PC-3 (cell line): ENCODE data around the gene CCT5. TPM values are rescaled to one million over a fixed set of nuclear protein-coding genes. Genes with fewer than 3 reads are reported as not detected.
A peak's percentile ranks its signal among the peaks of the same experiment; 100 is the strongest.
"Not testable (repeated sequence)": the region's sequence is repeated elsewhere in the genome, so short reads cannot be mapped to it uniquely, and the experiment has no call there.

Experiments
- ATAC-seq: fragments of 200-7000 bp; cut with Tn5 transposase; 2 replicates; pipeline ENCODE4 v1.9.1; 2020; ENCODE audit warnings: mild to moderate bottlenecking, moderate library complexity
- BruUV-seq: library from RNA; stranded (reverse); fragments of 400-500 nt; replicated peaks from 2 replicates; lab custom pipeline; 2021; lab: Mats Ljungman, UMichigan
- CTCF ChIA-PET: fragments of 300-600 bp; sonication (Branson Sonifier 250); formaldehyde crosslinking; loops from one replicate; lab custom pipeline; 2022; ENCODE audit warnings: antibody characterized with exemption; lab: Charles Lee
- POLR2A ChIA-PET: fragments of 300-600 bp; sonication (Branson Sonifier 250); formaldehyde crosslinking; loops from one replicate; lab custom pipeline; 2022; ENCODE audit warnings: antibody characterized with exemption; ENCODE audit not compliant: unreplicated experiment; lab: Charles Lee
- DNase-seq: peaks from one replicate; pipeline ENCODE4 v3.0.0-alpha.2; 2015
- H2AFZ ChIP-seq: fragments of 300-600 bp; sonication (generic); 2 replicates; pipeline ENCODE4 v1.6.0; 2016; ENCODE audit warnings: antibody characterized with exemption, low read length
- H3F3A ChIP-seq: fragments of 300-600 bp; sonication (generic); one replicate; pipeline ENCODE4 v1.6.0; 2017; ENCODE audit warnings: antibody characterized with exemption, low read length, control low read depth, mild to moderate bottlenecking; ENCODE audit not compliant: unreplicated experiment
- H3K27ac ChIP-seq: fragments of 300-600 bp; sonication (generic); 2 replicates; pipeline ENCODE4 v1.5.1; 2016; ENCODE audit warnings: mild to moderate bottlenecking, low read length
- H3K27me3 ChIP-seq: fragments of 300-600 bp; sonication (generic); 2 replicates; pipeline ENCODE4 v1.6.1; 2016; ENCODE audit warnings: low read length, mixed read lengths
- H3K36me3 ChIP-seq: fragments of 300-600 bp; sonication (generic); 2 replicates; pipeline ENCODE4 v1.6.1; 2016; ENCODE audit warnings: low read depth, mixed run types, low read length, mixed read lengths
- H3K4me1 ChIP-seq: fragments of 300-600 bp; sonication (generic); 2 replicates; pipeline ENCODE4 v1.5.1; 2016; ENCODE audit warnings: low read length; ENCODE audit not compliant: insufficient read depth
- H3K4me2 ChIP-seq: fragments of 300-600 bp; sonication (generic); 2 replicates; pipeline ENCODE4 v1.6.0; 2016; ENCODE audit warnings: low read length
- H3K4me3 ChIP-seq: fragments of 300-600 bp; sonication (generic); 2 replicates; pipeline ENCODE4 v1.5.1; 2016; ENCODE audit warnings: mild to moderate bottlenecking, low read length, mixed read lengths
- H3K79me2 ChIP-seq: fragments of 300-600 bp; sonication (generic); 2 replicates; pipeline ENCODE4 v1.6.1; 2017; ENCODE audit warnings: low read length, mixed read lengths
- H3K9ac ChIP-seq: fragments of 300-600 bp; sonication (generic); 2 replicates; pipeline ENCODE4 v1.6.0; 2016; ENCODE audit warnings: mild to moderate bottlenecking, low read length
- H3K9me2 ChIP-seq: fragments of 300-600 bp; sonication (generic); replicated peaks from 2 replicates; pipeline ENCODE4 v1.6.1; 2016; ENCODE audit warnings: mixed run types, low read length, mixed read lengths
- H3K9me3 ChIP-seq: fragments of 300-600 bp; sonication (generic); 2 replicates; pipeline ENCODE4 v1.6.1; 2016; ENCODE audit warnings: low read length, mixed read lengths
- H4K20me1 ChIP-seq: fragments of 300-600 bp; sonication (generic); 2 replicates; pipeline ENCODE4 v1.6.1; 2016; ENCODE audit warnings: low read length, mixed read lengths
- CTCF ChIP-seq: fragments of 300-600 bp; sonication (generic); conservative IDR thresholded peaks from 2 replicates; pipeline ENCODE4 v1.5.1; 2017; ENCODE audit warnings: antibody characterized with exemption, low read depth, mild to moderate bottlenecking, low read length
- EZH2 ChIP-seq: fragments of 300-600 bp; sonication (generic); IDR thresholded peaks from one replicate; pipeline ENCODE4 v1.6.1; 2017; ENCODE audit warnings: antibody characterized with exemption, mild to moderate bottlenecking, low read length; ENCODE audit not compliant: unreplicated experiment
- EZH2phosphoT487 ChIP-seq: fragments of 300-600 bp; sonication (generic); IDR thresholded peaks from 2 replicates; pipeline ENCODE4 v1.6.1; 2018; ENCODE audit warnings: mild to moderate bottlenecking, antibody characterized with exemption, low read length, borderline replicate concordance
- intact Hi-C: fragments of 100-400 bp; cut with micrococcal nuclease; formaldehyde crosslinking; loops from 2 replicates; pipeline ENCODE4 v1.9.0; 2023
- total RNA-seq: library from RNA; depleted of rRNA; stranded (reverse); fragments of >200 nt; gene quantifications from 2 replicates; pipeline ENCODE4 v1.2.3, GENCODE V29; 2014

Gene CCT5
- total RNA-seq, 1 experiment from 2014 or later: 1,334 TPM

GRCh38 chr5:10308844-10309243 is 58.8 kb downstream of the CCT5 start:
- Histone ChIP-seq H3F3A (peaks cover 15% of the 10 kb centered on the region), H3K9me2 (no peaks in the 10 kb centered on the region), H3K4me3 (no peak overlapping the region), H3K79me2 (peaks cover 38% of the 10 kb centered on the region), H3K27me3 (no peaks in the 10 kb centered on the region), H3K4me2 (no peak overlapping the region), H2AFZ (no peak overlapping the region), H3K36me3 (peaks cover 11% of the 10 kb centered on the region; the same call in 1 of the 2 replicates), H3K9ac (no peak overlapping the region), H3K27ac (no peak overlapping the region), H4K20me1 (no peaks in the 10 kb centered on the region), H3K9me3 (no peaks in the 10 kb centered on the region), H3K4me1 (peaks cover 39% of the 10 kb centered on the region)
- TF ChIP-seq CTCF (no peak), EZH2phosphoT487 (no peak), EZH2 (no peak)
- intact Hi-C loops: no loop called here
- DNase-seq (no peak), ATAC-seq (no peak)
- no TSS peak for BruUV-seq
- CTCF ChIA-PET: no interaction called here
- POLR2A ChIA-PET: no interaction called here

DNA sequence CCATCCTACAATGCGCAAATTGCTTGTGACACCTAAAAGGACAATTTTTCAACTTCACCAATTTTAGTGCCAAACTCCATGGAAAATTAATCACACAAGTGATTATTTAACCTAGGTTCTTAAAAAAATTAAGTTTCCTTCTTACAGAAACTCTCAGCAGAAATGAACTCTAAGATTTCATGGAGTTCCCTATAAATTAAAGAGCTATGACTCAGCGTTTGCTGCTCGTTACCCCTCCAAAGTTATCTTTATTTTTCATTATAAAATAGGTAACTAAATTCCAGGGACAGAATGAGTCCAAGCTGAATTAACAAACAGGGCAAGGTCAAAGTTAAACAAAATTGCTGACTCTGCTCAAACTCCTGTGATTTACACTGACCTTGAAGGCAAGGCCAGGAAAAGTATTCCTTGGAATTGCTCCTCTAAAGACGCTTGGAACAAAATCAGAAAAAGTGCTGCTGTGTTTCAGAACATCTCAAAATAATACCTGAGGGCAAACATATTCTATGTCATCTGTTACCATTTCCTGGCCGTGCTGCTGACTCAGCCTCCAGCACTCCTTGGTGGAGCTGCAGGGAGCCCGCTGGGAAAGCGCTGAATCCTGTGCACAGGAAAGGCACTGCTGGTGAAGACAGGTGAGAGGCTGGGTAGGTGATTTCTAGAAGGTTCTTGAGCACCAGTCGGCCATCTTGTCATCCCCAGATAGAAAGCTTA is 60.1 kb downstream of the CCT5 start:
- no peaks in the 10 kb centered on the region for H3K9me2 ChIP-seq
- ATAC-seq (peak; percentile 76), DNase-seq (peak; percentile 99)
- CTCF ChIA-PET: interaction anchor here (1.4 kb wide), 1 partner anchor 26 kb away, joined by 4 read pairs; no protein-coding TSS in a partner anchor
- peak overlapping the region; percentile 23 for H3K4me3 ChIP-seq
- TF ChIP-seq EZH2phosphoT487: no peak
- no peak for TF ChIP-seq EZH2
- H3K27me3 ChIP-seq: no peaks in the 10 kb centered on the region
- no peaks in the 10 kb centered on the region for H4K20me1 ChIP-seq
- peak overlapping the region; percentile 51 for H2AFZ ChIP-seq
- no TSS peak for BruUV-seq
- H3K9ac ChIP-seq: peak overlapping the region; percentile 32
- intact Hi-C loops: loop anchor here (1.0 kb wide), 1 partner anchor 43 kb away; the partner anchor contains the start of gene MARCHF6
- no peaks in the 10 kb centered on the region for H3K36me3 ChIP-seq
- no peaks in the 10 kb centered on the region for H3K9me3 ChIP-seq
- peaks cover 39% of the 10 kb centered on the region for H3K4me1 ChIP-seq
- peaks cover 15% of the 10 kb centered on the region for H3F3A ChIP-seq
- H3K4me2 ChIP-seq: peak overlapping the region; percentile 72
- POLR2A ChIA-PET: interaction anchor here (1.0 kb wide), 1 partner anchor 43 kb away, joined by 3 read pairs; the partner anchor contains the start of gene MARCHF6
- peaks cover 25% of the 10 kb centered on the region for H3K79me2 ChIP-seq
- peak overlapping the region; percentile 84 for H3K27ac ChIP-seq

- H3K36me3 ChIP-seq, H4K20me1 ChIP-seq, H3K9me2 ChIP-seq, H3K27me3 ChIP-seq, BruUV-seq, POLR2A ChIA-PET, H3K9me3 ChIP-seq: not testable (repeated sequence)
- DNase-seq: peak; percentile 50
- Histone ChIP-seq H3K4me2 (peak overlapping the region; percentile 72), H3K4me1 (peaks cover 38% of the 10 kb centered on the region), H3F3A (peaks cover 15% of the 10 kb centered on the region), H3K27ac (peak overlapping the region; percentile 84), H3K79me2 (peaks cover 17% of the 10 kb centered on the region), H3K9ac (peak overlapping the region; percentile 32), H3K4me3 (0 out of 2 replicates have a peak overlapping the region, but pooled peaks have one; percentile 1), H2AFZ (peak overlapping the region; percentile 51)
- peak; percentile 28 for ATAC-seq
- CTCF ChIA-PET: interaction anchor here (1.4 kb wide), 1 partner anchor 27 kb away, joined by 4 read pairs; no protein-coding TSS in a partner anchor
- intact Hi-C loops: loop anchor here (1.0 kb wide), 1 partner anchor 42 kb away; the partner anchor contains the start of gene MARCHF6
Measured at GRCh38 chr5:10310835-10311570, 60.9 kb downstream of the CCT5 start.
